WERI-Rb-1 (cell line): Measurements from ENCODE around the gene GMDS.

ENCODE experiments used
- DNase-seq: peaks from one replicate; pipeline ENCODE4 v3.0.0-alpha.2; 2020
- H3K27ac ChIP-seq: fragments of 250-450 bp; sonication (Bioruptor Pico); 2 replicates; pipeline ENCODE4 v1.5.1; 2020; ENCODE audit warnings: mild to moderate bottlenecking, moderate library complexity
- H3K27me3 ChIP-seq: fragments of 250-450 bp; sonication (Bioruptor Pico); 2 replicates; pipeline ENCODE4 v1.5.1; 2021; ENCODE audit warnings: mild to moderate bottlenecking, low read depth, moderate library complexity; ENCODE audit not compliant: insufficient read depth, severe bottlenecking
- H3K36me3 ChIP-seq: fragments of 250-450 bp; sonication (Bioruptor Pico); 2 replicates; pipeline ENCODE4 v1.5.1; 2020; ENCODE audit warnings: mild to moderate bottlenecking, moderate library complexity
- H3K4me3 ChIP-seq: 2 replicates; pipeline ENCODE4 v1.5.1; 2011; ENCODE audit warnings: low read depth, mild to moderate bottlenecking, control low read depth, low read length
- H3K9me3 ChIP-seq: fragments of 250-450 bp; sonication (Bioruptor Pico); 2 replicates; pipeline ENCODE4 v1.5.1; 2021; ENCODE audit warnings: mild to moderate bottlenecking, moderate library complexity; ENCODE audit not compliant: severe bottlenecking
- CTCF ChIP-seq: IDR thresholded peaks from 2 replicates; pipeline ENCODE4 v1.5.1; 2011; ENCODE audit warnings: low read depth, mild to moderate bottlenecking, control low read depth, inconsistent platforms, low read length

The GMDS gene

GRCh38 chr6:2101213-2101612 lies 144.2 kb downstream of the GMDS start:
- H3K4me3 ChIP-seq: no peak overlapping the region

GRCh38 chr6:2099870-2100269 lies 145.5 kb downstream of the GMDS start:
- Histone ChIP-seq H3K27me3 (no peaks in the 10 kb centered on the region), H3K4me3 (no peak overlapping the region), H3K27ac (no peak overlapping the region), H3K36me3 (no peaks in the 10 kb centered on the region), H3K9me3 (no peaks in the 10 kb centered on the region)
- no peak for DNase-seq
- TF ChIP-seq CTCF: no peak

More at GRCh38 chr6:2101213-2101612, 144.2 kb downstream of the GMDS start:
- no peaks in the 10 kb centered on the region for H3K27me3 ChIP-seq
- no peaks in the 10 kb centered on the region for H3K36me3 ChIP-seq
- H3K27ac ChIP-seq: no peak overlapping the region
- DNase-seq: no peak
- no peak for TF ChIP-seq CTCF
- H3K9me3 ChIP-seq: no peaks in the 10 kb centered on the region

DNA sequence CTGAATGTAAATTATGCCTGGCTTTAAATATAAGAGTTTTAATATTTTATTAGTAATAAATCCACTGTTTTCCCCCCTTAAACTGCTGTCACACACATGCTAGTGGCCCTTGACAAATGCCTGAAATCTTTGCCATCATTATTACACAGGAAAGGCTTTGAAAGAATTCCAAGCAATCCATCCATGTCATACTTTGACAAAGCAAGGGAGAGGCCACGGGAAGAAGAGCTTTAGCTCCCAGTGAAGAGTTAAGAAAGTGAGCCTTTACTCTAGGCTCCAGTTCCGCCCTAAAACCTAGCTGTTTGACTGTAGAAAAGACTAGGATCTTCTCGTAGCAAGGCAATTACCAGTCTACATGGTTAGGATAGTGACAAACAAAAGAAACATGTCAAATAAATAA lies 147.9 kb downstream of the GMDS start:
- no peaks in the 10 kb centered on the region for H3K27me3 ChIP-seq
- no peak for DNase-seq
- no peak overlapping the region for H3K4me3 ChIP-seq
- H3K9me3 ChIP-seq: no peaks in the 10 kb centered on the region
- H3K27ac ChIP-seq: no peak overlapping the region
- H3K36me3 ChIP-seq: no peaks in the 10 kb centered on the region
- no peak for TF ChIP-seq CTCF

GRCh38 chr6:2094642-2095041 lies 150.8 kb downstream of the GMDS start:
- DNase-seq: no peak
- no peak overlapping the region for H3K27ac ChIP-seq
- no peak for TF ChIP-seq CTCF
- no peaks in the 10 kb centered on the region for H3K27me3 ChIP-seq
- no peaks in the 10 kb centered on the region for H3K9me3 ChIP-seq
- H3K4me3 ChIP-seq: no peak overlapping the region
- no peaks in the 10 kb centered on the region for H3K36me3 ChIP-seq

DNA sequence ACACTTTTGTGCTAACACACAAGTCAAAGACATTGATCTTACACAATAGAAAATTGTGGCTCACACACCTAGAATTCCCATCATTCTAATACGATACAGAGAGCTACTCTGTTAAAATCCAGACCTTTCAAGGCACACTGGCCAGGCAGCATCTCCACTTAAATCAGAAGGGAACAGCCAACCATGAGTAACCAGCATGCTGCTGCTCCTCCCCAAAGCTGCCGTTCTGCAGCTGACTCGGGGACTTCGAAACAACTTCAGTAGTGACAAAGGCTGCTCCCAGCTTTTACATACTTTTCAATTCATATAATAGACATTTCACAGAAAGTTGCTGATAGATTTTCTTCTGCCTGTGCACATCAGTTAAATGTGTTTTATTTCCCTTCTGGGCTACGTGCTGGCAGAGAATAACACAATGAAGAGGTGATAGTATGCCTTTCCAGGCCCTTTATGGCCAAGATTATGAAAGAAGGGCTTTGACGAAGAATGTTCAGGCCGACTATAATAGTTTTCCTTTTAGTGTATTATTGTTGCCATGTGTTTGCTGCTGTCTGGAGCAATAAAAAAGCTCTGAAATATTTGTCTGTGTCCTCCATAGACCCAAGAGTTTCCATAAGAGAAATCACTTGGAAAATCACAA lies 159.0 kb downstream of the GMDS start:
- Histone ChIP-seq H3K27me3 (no peaks in the 10 kb centered on the region), H3K9me3 (no peaks in the 10 kb centered on the region), H3K4me3 (no peak overlapping the region), H3K27ac (no peak overlapping the region), H3K36me3 (no peaks in the 10 kb centered on the region)
- no peak for TF ChIP-seq CTCF
- DNase-seq: no peak

GRCh38 chr6:2085657-2086056 lies 159.7 kb downstream of the GMDS start:
- no peak for DNase-seq
- H3K36me3 ChIP-seq: no peaks in the 10 kb centered on the region
- no peak overlapping the region for H3K27ac ChIP-seq
- no peaks in the 10 kb centered on the region for H3K9me3 ChIP-seq
- H3K27me3 ChIP-seq: no peaks in the 10 kb centered on the region
- no peak for TF ChIP-seq CTCF
- H3K4me3 ChIP-seq: no peak overlapping the region
